Measurements from ENCODE around the gene CD69. TPM values are rescaled to one million over a fixed set of nuclear protein-coding genes. Genes with fewer than 3 reads are reported as not detected.
A peak's percentile ranks its signal among the peaks of the same experiment; 100 is the strongest.

Gene CD69
- total and polyA plus RNA-seq, 4 donors, result 1.3 to 2.7 (median 1.7) TPM

GRCh38 chr12:9752145-9752933 is 8.4 kb downstream of the CD69 start:
- Histone ChIP-seq H3K27me3 (ENCODE audit: control insufficient read depth in 4 of 4, insufficient read depth in 4 of 4, low read length in 3 of 4) (no peaks in the 10 kb centered on the region), H3K27ac (ENCODE audit: low read depth in 1 of 2, low read length in 2 of 2) (no peak overlapping the region), H3K36me3 (ENCODE audit: control insufficient read depth in 4 of 4, insufficient read depth in 3 of 4, low read depth in 1 of 4, low read length in 3 of 4) (peaks cover 0 to 1% (median 0%) of the 10 kb centered on the region in 4 donors), H3K4me1 (ENCODE audit: control insufficient read depth in 4 of 4, insufficient read depth in 4 of 4, low read length in 3 of 4) (peaks cover 0 to 9% (median 3%) of the 10 kb centered on the region in 4 donors), H3K4me3 (ENCODE audit: low read depth in 1 of 3, low read length in 3 of 3) (no peak overlapping the region), H3K9me3 (ENCODE audit: control insufficient read depth in 4 of 4, low read length in 3 of 4) (no peaks in the 10 kb centered on the region), H3K9ac (ENCODE audit: low read depth in 1 of 2, low read length in 2 of 2) (no peak overlapping the region)
- WGBS, result 86% methylated on average over 2 of the region's 2 CpGs
- DNase-seq (ENCODE audit: low spot score), result no peak
- TF ChIP-seq ATF3 (IDR thresholded peaks at IDR 0.05), result no peak
- no peak for TF ChIP-seq HNF4G (IDR thresholded peaks at IDR 0.05)
- no peak for TF ChIP-seq JUND (IDR thresholded peaks at IDR 0.05)
- TF ChIP-seq RAD21 (IDR thresholded peaks at IDR 0.05), result no peak
- no peak for TF ChIP-seq FOXA2 (IDR thresholded peaks at IDR 0.05)
- TF ChIP-seq HNF4A (conservative IDR thresholded peaks at IDR 0.05), result no peak
- TF ChIP-seq NR2F2 (IDR thresholded peaks at IDR 0.05), result no peak
- no peak for TF ChIP-seq ZBTB33 (IDR thresholded peaks at IDR 0.05)
- TF ChIP-seq FOXA1 (IDR thresholded peaks at IDR 0.05), result no peak
- no peak for TF ChIP-seq GABPA (IDR thresholded peaks at IDR 0.05 in 1 of 2, conservative IDR thresholded peaks at IDR 0.05 in 1 of 2)
- TF ChIP-seq REST (IDR thresholded peaks at IDR 0.05), result no peak
- no peak for TF ChIP-seq YY1 (IDR thresholded peaks at IDR 0.05)
- no peak for TF ChIP-seq MAX (IDR thresholded peaks at IDR 0.05)
- TF ChIP-seq TAF1 (conservative IDR thresholded peaks at IDR 0.05), result no peak

GRCh38 chr12:9751204-9752144 is 9.2 kb downstream of the CD69 start:
- no peak for DNase-seq (ENCODE audit: low spot score)
- TF ChIP-seq FOXA2 (IDR thresholded peaks at IDR 0.05) (no peak), YY1 (IDR thresholded peaks at IDR 0.05) (no peak), JUND (IDR thresholded peaks at IDR 0.05) (no peak), ATF3 (IDR thresholded peaks at IDR 0.05) (no peak), ZBTB33 (IDR thresholded peaks at IDR 0.05) (no peak), TAF1 (conservative IDR thresholded peaks at IDR 0.05) (no peak), RXRA (IDR thresholded peaks at IDR 0.05) (no peak), RAD21 (IDR thresholded peaks at IDR 0.05) (peak in 1 of 2 donors; percentile 64), HNF4A (conservative IDR thresholded peaks at IDR 0.05) (peak in 1 of 2 donors; percentile 15), MAX (IDR thresholded peaks at IDR 0.05) (no peak), GABPA (IDR thresholded peaks at IDR 0.05 in 1 of 2, conservative IDR thresholded peaks at IDR 0.05 in 1 of 2) (no peak), NR2F2 (IDR thresholded peaks at IDR 0.05) (no peak), CTCF (IDR thresholded peaks at IDR 0.05; ENCODE audit: low read depth, low read length, missing input control) (peak; percentile 46), HNF4G (IDR thresholded peaks at IDR 0.05) (no peak)

More at GRCh38 chr12:9751204-9752144, 9.2 kb downstream of the CD69 start:
- Histone ChIP-seq H3K27ac (ENCODE audit: low read depth in 1 of 2, low read length in 2 of 2) (no peak overlapping the region), H3K4me3 (ENCODE audit: low read depth in 1 of 3, low read length in 3 of 3) (no peak overlapping the region), H3K9ac (ENCODE audit: low read depth in 1 of 2, low read length in 2 of 2) (no peak overlapping the region), H3K27me3 (ENCODE audit: control insufficient read depth in 4 of 4, insufficient read depth in 4 of 4, low read length in 3 of 4) (no peaks in the 10 kb centered on the region), H3K4me1 (ENCODE audit: control insufficient read depth in 4 of 4, insufficient read depth in 4 of 4, low read length in 3 of 4) (peaks cover 0 to 9% (median 3%) of the 10 kb centered on the region in 4 donors), H3K9me3 (ENCODE audit: control insufficient read depth in 4 of 4, low read length in 3 of 4) (no peaks in the 10 kb centered on the region), H3K36me3 (ENCODE audit: control insufficient read depth in 4 of 4, insufficient read depth in 3 of 4, low read depth in 1 of 4, low read length in 3 of 4) (peaks cover 0 to 1% (median 0%) of the 10 kb centered on the region in 4 donors)
- WGBS, result 40% methylated on average over 9 of the region's 9 CpGs
